HEK293 (cell line): Measurements from ENCODE around the gene PEX14.

ENCODE experiments used
- CTCF ChIA-PET: fragments of 350-600 bp; formaldehyde crosslinking; extraction: SDS; loops from one replicate; lab custom pipeline; 2021; ENCODE audit warnings: antibody characterized with exemption; lab: Yijun Ruan, JAX
- POLR2A ChIA-PET: fragments of 300-600 bp; formaldehyde crosslinking; extraction: SDS; loops from one replicate; lab custom pipeline; 2020; ENCODE audit warnings: antibody characterized with exemption, inconsistent platforms; lab: Yijun Ruan, JAX
- H3K27ac ChIP-seq: fragments of 200-500 bp; sonication (Bioruptor generic); 2 replicates; pipeline ENCODE4 v1.5.1; 2014; ENCODE audit warnings: low read depth, low read length, control low read depth, inconsistent platforms; ENCODE audit errors: extremely low read depth
- H3K36me3 ChIP-seq, 2 experiments: fragments of 200-500 bp in 1 of 2; sonication (Bioruptor generic) in 1 of 2; 1 replicate in 1 of 2; 2 replicates in 1 of 2; pipeline ENCODE4 v1.5.1; 2014 to 2017; ENCODE audit warnings: inconsistent platforms in 2 of 2, low read length in 2 of 2; ENCODE audit not compliant: control insufficient read depth in 2 of 2, insufficient read depth in 1 of 2
- H3K4me1 ChIP-seq: fragments of 200-500 bp; sonication (Bioruptor generic); 2 replicates; pipeline ENCODE4 v1.5.1; 2014; ENCODE audit warnings: mild to moderate bottlenecking, low read length, inconsistent platforms; ENCODE audit not compliant: control insufficient read depth, insufficient read depth
- H3K4me3 ChIP-seq: 2 replicates; pipeline ENCODE4 v1.5.1; 2011; ENCODE audit warnings: low read depth, mild to moderate bottlenecking, control low read depth, low read length, moderate library complexity
- H3K9me3 ChIP-seq: fragments of 200-500 bp; sonication (Bioruptor generic); 2 replicates; pipeline ENCODE4 v1.5.1; 2014; ENCODE audit warnings: low read depth, low read length, inconsistent platforms; ENCODE audit not compliant: control insufficient read depth, insufficient read depth
- BCL11A ChIP-seq: fragments of 450-650 bp; formaldehyde crosslinking; IDR thresholded peaks from 2 replicates; pipeline ENCODE4 v1.5.1; 2016; ENCODE audit warnings: low read depth, missing biosample characterization, missing genetic modification characterization
- GLI4 ChIP-seq: fragments of 450-650 bp; formaldehyde crosslinking; IDR thresholded peaks from 2 replicates; pipeline ENCODE4 v1.5.1; 2016; ENCODE audit warnings: missing biosample characterization, missing genetic modification characterization
- HOXC10 ChIP-seq: sonication (generic); formaldehyde crosslinking; IDR thresholded peaks from 2 replicates; pipeline ENCODE4 v1.8.1; 2023; ENCODE audit warnings: mild to moderate bottlenecking, missing genetic modification reagents
- PRDM10 ChIP-seq: fragments of 450-650 bp; formaldehyde crosslinking; IDR thresholded peaks from 2 replicates; pipeline ENCODE4 v1.5.1; 2016; ENCODE audit warnings: missing biosample characterization, missing genetic modification characterization
- REPIN1 ChIP-seq: fragments of 450-650 bp; formaldehyde crosslinking; IDR thresholded peaks from 2 replicates; pipeline ENCODE4 v1.5.1; 2017; ENCODE audit warnings: missing biosample characterization, missing genetic modification characterization, low read depth
- SP7 ChIP-seq: fragments of 450-650 bp; formaldehyde crosslinking; IDR thresholded peaks from 2 replicates; pipeline ENCODE4 v1.5.1; 2016; ENCODE audit warnings: missing biosample characterization, missing genetic modification characterization
- YY2 ChIP-seq: fragments of 450-650 bp; formaldehyde crosslinking; IDR thresholded peaks from 2 replicates; pipeline ENCODE4 v1.5.1; 2016; ENCODE audit warnings: missing biosample characterization, missing genetic modification characterization
- ZBTB26 ChIP-seq: fragments of 450-650 bp; formaldehyde crosslinking; optimal IDR thresholded peaks from 2 replicates; pipeline ENCODE3; 2016; ENCODE audit warnings: missing biosample characterization, mild to moderate bottlenecking, missing genetic modification characterization
- ZFP37 ChIP-seq: fragments of 450-650 bp; formaldehyde crosslinking; IDR thresholded peaks from 2 replicates; pipeline ENCODE4 v1.5.1; 2016; ENCODE audit warnings: missing biosample characterization, missing genetic modification characterization
- ZIC2 ChIP-seq: fragments of 450-650 bp; formaldehyde crosslinking; IDR thresholded peaks from 2 replicates; pipeline ENCODE4 v1.5.1; 2016; ENCODE audit warnings: missing biosample characterization, missing genetic modification characterization
- ZNF138 ChIP-seq: fragments of 450-650 bp; formaldehyde crosslinking; IDR thresholded peaks from 2 replicates; pipeline ENCODE4 v1.5.1; 2016; ENCODE audit warnings: missing biosample characterization, missing genetic modification characterization, borderline replicate concordance
- ZNF2 ChIP-seq: fragments of 450-650 bp; formaldehyde crosslinking; IDR thresholded peaks from 2 replicates; pipeline ENCODE4 v1.5.1; 2016; ENCODE audit warnings: missing biosample characterization, missing genetic modification characterization
- ZNF214 ChIP-seq: fragments of 450-650 bp; formaldehyde crosslinking; IDR thresholded peaks from 2 replicates; pipeline ENCODE4 v1.5.1; 2017; ENCODE audit warnings: missing biosample characterization, mild to moderate bottlenecking, missing genetic modification characterization, borderline replicate concordance
- ZNF23 ChIP-seq: fragments of 450-650 bp; formaldehyde crosslinking; IDR thresholded peaks from 2 replicates; pipeline ENCODE4 v1.5.1; 2016; ENCODE audit warnings: missing biosample characterization, missing genetic modification characterization, borderline replicate concordance
- ZNF248 ChIP-seq: fragments of 450-650 bp; formaldehyde crosslinking; IDR thresholded peaks from 2 replicates; pipeline ENCODE4 v1.5.1; 2017; ENCODE audit warnings: missing biosample characterization, missing genetic modification characterization
- ZNF266 ChIP-seq: fragments of 450-650 bp; formaldehyde crosslinking; IDR thresholded peaks from 2 replicates; pipeline ENCODE4 v1.5.1; 2016; ENCODE audit warnings: missing biosample characterization, missing genetic modification characterization, low read depth
- ZNF280D ChIP-seq: fragments of 450-650 bp; formaldehyde crosslinking; IDR thresholded peaks from 2 replicates; pipeline ENCODE4 v1.5.1; 2016; ENCODE audit warnings: missing biosample characterization, missing genetic modification characterization
- ZNF341 ChIP-seq: fragments of 450-650 bp; formaldehyde crosslinking; IDR thresholded peaks from 2 replicates; pipeline ENCODE4; 2016; ENCODE audit warnings: low read depth, missing biosample characterization, missing genetic modification characterization
- ZNF366 ChIP-seq: fragments of 450-650 bp; formaldehyde crosslinking; conservative IDR thresholded peaks from 2 replicates; pipeline ENCODE4 v1.5.1; 2016; ENCODE audit warnings: missing biosample characterization, missing genetic modification characterization
- ZNF433 ChIP-seq: fragments of 450-650 bp; formaldehyde crosslinking; IDR thresholded peaks from 2 replicates; pipeline ENCODE4 v1.5.1; 2016; ENCODE audit warnings: missing biosample characterization, missing genetic modification characterization, low read depth
- ZNF521 ChIP-seq: fragments of 450-650 bp; formaldehyde crosslinking; IDR thresholded peaks from 2 replicates; pipeline ENCODE4 v1.5.1; 2017; ENCODE audit warnings: missing biosample characterization, mild to moderate bottlenecking, missing genetic modification characterization
- ZNF561 ChIP-seq: fragments of 450-650 bp; IDR thresholded peaks from 2 replicates; pipeline ENCODE4 v1.5.1; 2018; ENCODE audit warnings: missing biosample characterization, missing genetic modification characterization, borderline replicate concordance
- ZNF580 ChIP-seq: fragments of 450-650 bp; formaldehyde crosslinking; IDR thresholded peaks from 2 replicates; pipeline ENCODE4 v1.5.1; 2016; ENCODE audit warnings: missing biosample characterization, missing genetic modification characterization
- ZNF600 ChIP-seq: fragments of 450-650 bp; formaldehyde crosslinking; IDR thresholded peaks from 2 replicates; pipeline ENCODE4 v1.5.1; 2016; ENCODE audit warnings: missing biosample characterization, missing genetic modification characterization
- ZNF654 ChIP-seq: fragments of 450-650 bp; formaldehyde crosslinking; IDR thresholded peaks from 2 replicates; pipeline ENCODE4 v1.5.1; 2016; ENCODE audit warnings: low read depth, missing biosample characterization, missing genetic modification characterization
- ZNF660 ChIP-seq: fragments of 450-650 bp; IDR thresholded peaks from 2 replicates; pipeline ENCODE4 v1.5.1; 2018; ENCODE audit warnings: missing biosample characterization, mild to moderate bottlenecking, missing genetic modification characterization
- ZNF670 ChIP-seq: fragments of 450-650 bp; formaldehyde crosslinking; IDR thresholded peaks from 2 replicates; pipeline ENCODE4 v1.5.1; 2016; ENCODE audit warnings: missing biosample characterization, missing genetic modification characterization, low read depth
- ZNF792 ChIP-seq: fragments of 450-650 bp; formaldehyde crosslinking; IDR thresholded peaks from 2 replicates; pipeline ENCODE4 v1.5.1; 2016; ENCODE audit warnings: missing biosample characterization, missing genetic modification characterization
- ZSCAN23 ChIP-seq: fragments of 450-650 bp; formaldehyde crosslinking; IDR thresholded peaks from 2 replicates; pipeline ENCODE4 v1.5.1; 2016; ENCODE audit warnings: missing biosample characterization, missing genetic modification characterization
- ZSCAN30 ChIP-seq: fragments of 450-650 bp; IDR thresholded peaks from 2 replicates; pipeline ENCODE4 v1.5.1; 2018; ENCODE audit warnings: missing biosample characterization, mild to moderate bottlenecking, missing genetic modification characterization, moderate library complexity

PEX14 gene

GRCh38 chr1:10530281-10530740, 55.6 kb downstream of the PEX14 start (continued):
- TF ChIP-seq ZNF521 (tag by site-specific recombination) (no peak), ZNF366 (tag by site-specific recombination) (0 out of 2 replicates have a peak, but pooled peaks have one; percentile 11), ZNF600 (tag by site-specific recombination) (no peak), ZNF792 (tag by site-specific recombination) (no peak), ZNF214 (tag by site-specific recombination) (no peak), ZIC2 (no peak), ZNF580 (tag by site-specific recombination) (no peak), HOXC10 (CRISPR knock-in tag) (no peak), ZSCAN30 (tag by site-specific recombination) (0 out of 2 replicates have a peak, but pooled peaks have one; percentile 41), ZNF248 (tag by site-specific recombination) (no peak), PRDM10 (tag by site-specific recombination) (peak; percentile 70), ZNF341 (peak; percentile 76), ZNF2 (peak; percentile 88), ZFP37 (tag by site-specific recombination) (no peak), YY2 (tag by site-specific recombination) (no peak), SP7 (tag by site-specific recombination) (peak; percentile 56; the same call in 1 of the 2 replicates), ZNF266 (tag by site-specific recombination) (no peak), ZNF660 (0 out of 2 replicates have a peak, but pooled peaks have one; percentile 53), ZNF23 (tag by site-specific recombination) (no peak), ZNF654 (tag by site-specific recombination) (no peak; the same call in 1 of the 2 replicates), ZBTB26 (tag by site-specific recombination) (peak; percentile 25), ZNF561 (tag by site-specific recombination) (no peak), ZNF433 (tag by site-specific recombination) (no peak)

- H3K36me3 ChIP-seq: no peaks in the 10 kb centered on the region
- ChIA-PET CTCF (interaction anchor here (0.5 to 2.7 kb wide), 11 partner anchors 8 to 411 kb away, joined by 3 to 22 read pairs (median 3); partner anchors contain the start of gene CENPS), POLR2A (no interaction called here)
- no peaks in the 10 kb centered on the region for H3K9me3 ChIP-seq
- no peak overlapping the region for H3K27ac ChIP-seq
- no peak overlapping the region for H3K4me3 ChIP-seq
- no peaks in the 10 kb centered on the region for H3K4me1 ChIP-seq
- TF ChIP-seq REPIN1 (tag by site-specific recombination) (no peak), ZNF670 (no peak), ZNF214 (tag by site-specific recombination) (no peak), BCL11A (tag by site-specific recombination) (no peak), ZNF280D (tag by site-specific recombination) (no peak), ZSCAN30 (tag by site-specific recombination) (no peak), GLI4 (tag by site-specific recombination) (no peak), ZSCAN23 (tag by site-specific recombination) (no peak), ZNF138 (tag by site-specific recombination) (no peak)
Measured at GRCh38 chr1:10530756-10531495, 56.2 kb downstream of the PEX14 start.
